GM21825 (cell line): ENCODE measurements around the gene HOXC10.

Experiments
- ATAC-seq: cut with Tn5 transposase; IDR thresholded peaks from one replicate; pipeline ENCODE4 v1.9.1; 2021; ENCODE audit warnings: mild to moderate bottlenecking, moderate library complexity; ENCODE audit not compliant: unreplicated experiment

Gene HOXC10

GRCh38 chr12:54015018-54015931 lies 30.3 kb downstream of the HOXC10 start:
- ATAC-seq = no peak

- no peak for ATAC-seq
These were observed 31.1 kb downstream of the HOXC10 start for GRCh38 chr12:54016051-54016450.

GRCh38 chr12:54016478-54016964 lies 31.6 kb downstream of the HOXC10 start:
- ATAC-seq = no peak

DNA sequence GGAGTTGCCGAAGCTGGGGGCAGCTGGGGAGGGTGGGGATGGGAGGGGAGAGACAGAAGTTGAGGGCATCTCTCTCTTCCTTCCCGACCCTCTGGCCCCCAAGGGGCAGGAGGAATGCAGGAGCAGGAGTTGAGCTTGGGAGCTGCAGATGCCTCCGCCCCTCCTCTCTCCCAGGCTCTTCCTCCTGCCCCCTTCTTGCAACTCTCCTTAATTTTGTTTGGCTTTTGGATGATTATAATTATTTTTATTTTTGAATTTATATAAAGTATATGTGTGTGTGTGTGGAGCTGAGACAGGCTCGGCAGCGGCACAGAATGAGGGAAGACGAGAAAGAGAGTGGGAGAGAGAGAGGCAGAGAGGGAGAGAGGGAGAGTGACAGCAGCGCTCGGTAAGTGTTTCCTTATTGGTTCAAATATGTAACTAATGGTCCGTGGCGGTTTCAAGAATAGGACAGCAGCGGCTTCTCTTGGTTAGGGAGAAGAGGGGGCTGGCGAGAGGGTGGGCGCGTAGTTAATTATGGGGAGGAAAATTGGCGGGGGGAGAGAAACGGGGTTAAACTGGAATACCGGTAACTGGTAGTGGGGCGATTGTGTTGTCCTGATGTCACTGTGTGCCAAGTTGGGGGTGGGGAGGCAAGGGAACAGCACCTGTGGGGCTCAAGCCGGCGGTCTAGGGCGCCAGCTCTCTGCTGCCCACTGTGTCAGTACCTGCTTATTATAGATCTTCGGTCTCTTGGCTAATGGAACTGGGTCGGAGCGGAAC lies 32.3 kb downstream of the HOXC10 start:
- peak; percentile 26 for ATAC-seq

DNA sequence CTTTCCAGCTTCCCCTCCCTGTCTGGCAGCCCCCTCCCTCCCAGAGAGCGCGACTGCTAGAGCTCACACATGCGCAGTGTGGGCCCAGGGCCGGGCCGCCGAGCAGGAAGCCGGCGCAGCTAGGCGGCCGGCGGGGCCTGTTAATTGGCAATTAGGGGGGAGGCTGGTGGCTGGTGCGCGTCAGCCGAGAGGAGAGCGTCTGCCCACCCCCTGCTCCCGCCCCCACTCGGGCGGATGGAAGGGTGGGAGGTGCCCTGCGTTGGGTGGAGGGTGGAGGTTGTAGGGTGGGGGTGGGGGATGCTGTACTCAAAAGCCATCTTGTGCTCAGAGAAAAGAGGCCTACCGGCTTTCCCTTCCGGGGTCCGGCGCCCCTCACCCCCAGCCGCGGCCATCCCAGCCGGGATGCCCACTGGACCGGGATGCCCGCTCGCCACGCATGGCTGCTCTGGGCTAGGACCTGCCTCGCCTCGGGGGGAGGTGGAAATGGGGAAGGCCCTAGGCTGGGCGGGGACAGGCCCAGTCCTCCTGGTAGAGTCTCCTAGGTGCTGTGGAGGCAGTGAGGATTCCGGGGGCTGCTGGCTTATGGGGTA lies 33.0 kb downstream of the HOXC10 start:
- ATAC-seq = peak; percentile 70

DNA sequence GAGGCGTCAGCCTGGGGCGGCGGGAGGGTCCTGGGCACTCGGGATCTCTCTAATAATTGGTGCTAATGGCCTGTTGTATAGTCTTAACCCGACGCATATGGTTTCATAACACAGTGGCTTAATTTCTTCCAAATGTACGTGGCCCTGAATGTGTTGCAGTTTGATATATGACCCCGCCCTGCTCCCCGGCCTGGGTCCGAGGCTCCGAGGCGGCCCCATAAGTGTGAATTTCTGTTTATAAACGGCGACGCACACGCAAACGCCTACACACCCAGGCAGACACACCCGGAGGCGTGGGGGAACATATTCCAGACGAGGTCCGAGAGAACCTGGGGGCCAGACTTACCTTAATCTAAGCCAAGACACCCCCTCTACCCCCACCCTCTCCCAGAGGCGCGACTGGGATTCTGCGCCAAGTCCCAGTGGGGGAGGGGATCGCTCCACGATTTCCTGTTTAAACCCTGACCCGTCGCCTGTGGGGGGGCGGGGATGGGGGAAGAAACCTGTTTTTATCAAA lies 33.6 kb downstream of the HOXC10 start:
- ATAC-seq = no peak

- no peak for ATAC-seq
These were observed 34.3 kb downstream of the HOXC10 start for GRCh38 chr12:54019091-54019811.

DNA sequence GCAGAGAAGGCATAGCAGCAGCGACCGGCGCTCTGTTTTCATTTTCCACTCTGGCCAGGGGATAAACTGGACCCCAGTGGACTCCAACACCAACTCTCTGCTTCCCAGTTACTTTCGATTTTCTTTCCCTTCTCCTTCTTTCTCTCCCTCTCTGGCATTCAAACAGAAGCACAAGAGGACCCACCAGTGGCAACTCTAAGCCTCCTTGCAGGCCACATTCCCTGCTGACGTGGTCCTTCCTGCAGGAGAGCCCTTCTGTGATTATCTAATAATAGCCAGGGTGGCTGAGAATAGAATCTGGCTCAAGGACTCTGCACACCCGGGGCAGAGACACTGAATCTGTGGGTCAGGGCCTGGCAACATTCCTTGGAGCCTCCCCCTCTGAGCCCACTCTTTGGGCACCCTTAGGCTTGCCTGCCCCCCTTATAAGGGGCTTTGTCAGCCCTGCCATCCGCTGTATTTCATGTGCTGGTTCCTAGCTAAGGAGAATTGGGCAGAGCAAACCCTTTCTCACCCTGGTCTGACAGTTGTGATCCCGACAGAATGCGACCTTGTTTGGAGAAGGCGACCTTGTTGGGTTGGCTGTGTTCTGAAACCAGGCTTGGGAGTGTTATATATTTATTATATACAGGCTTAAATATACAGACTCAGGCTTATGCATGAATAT lies 35.1 kb downstream of the HOXC10 start:
- ATAC-seq = no peak

- ATAC-seq = no peak
These were observed 35.9 kb downstream of the HOXC10 start for GRCh38 chr12:54020591-54021405.

GRCh38 chr12:54021432-54022013 lies 36.6 kb downstream of the HOXC10 start:
- no peak for ATAC-seq

DNA sequence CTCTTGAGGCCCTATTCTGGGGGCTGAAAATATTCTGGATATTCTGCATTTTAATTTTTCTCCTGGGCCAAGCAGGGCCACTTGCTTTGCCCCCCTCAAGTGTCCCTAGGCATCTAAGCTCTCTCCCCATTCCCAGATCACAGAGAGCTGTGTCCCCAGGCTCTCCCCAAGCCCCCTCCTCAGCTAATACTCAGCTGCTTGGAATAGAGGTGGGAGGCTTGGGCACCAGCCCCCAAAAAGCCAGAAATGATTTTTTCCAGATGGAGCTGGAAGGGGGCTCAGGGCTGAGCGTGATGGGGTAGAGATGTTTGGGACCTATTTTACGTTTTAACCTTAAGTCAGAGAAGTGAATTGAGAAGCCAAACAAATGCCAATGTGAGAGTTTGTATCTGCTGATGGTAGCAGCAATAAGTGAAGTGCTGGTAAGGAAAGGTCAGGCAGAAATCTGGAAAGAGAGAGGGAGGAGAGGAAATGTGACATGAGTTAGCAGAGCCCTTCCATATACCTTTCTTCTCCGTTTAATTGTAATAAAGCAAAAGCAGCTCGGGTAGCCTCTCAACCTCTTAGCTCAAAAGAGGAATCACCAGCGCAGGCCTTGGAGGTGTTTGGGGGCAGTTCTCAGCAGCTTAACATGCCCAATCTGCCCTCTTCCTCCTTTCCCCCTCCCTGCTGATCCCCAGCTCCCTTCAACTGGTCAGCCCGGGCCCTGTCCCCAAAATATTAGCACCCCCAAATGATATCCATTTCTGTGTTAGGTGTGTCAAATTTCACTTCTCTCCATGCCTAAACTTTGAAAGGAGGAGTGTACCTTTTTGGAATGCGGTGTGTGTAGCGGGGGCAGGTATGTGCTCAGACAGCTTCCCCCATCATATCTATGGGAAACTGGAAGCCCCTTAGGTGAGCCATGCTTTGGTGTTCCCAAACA lies 38.3 kb downstream of the HOXC10 start:
- no peak for ATAC-seq

- ATAC-seq = no peak
These were observed 39.2 kb downstream of the HOXC10 start for GRCh38 chr12:54024127-54024526.

- ATAC-seq = no peak
These were observed 39.8 kb downstream of the HOXC10 start for GRCh38 chr12:54024581-54025305.

DNA sequence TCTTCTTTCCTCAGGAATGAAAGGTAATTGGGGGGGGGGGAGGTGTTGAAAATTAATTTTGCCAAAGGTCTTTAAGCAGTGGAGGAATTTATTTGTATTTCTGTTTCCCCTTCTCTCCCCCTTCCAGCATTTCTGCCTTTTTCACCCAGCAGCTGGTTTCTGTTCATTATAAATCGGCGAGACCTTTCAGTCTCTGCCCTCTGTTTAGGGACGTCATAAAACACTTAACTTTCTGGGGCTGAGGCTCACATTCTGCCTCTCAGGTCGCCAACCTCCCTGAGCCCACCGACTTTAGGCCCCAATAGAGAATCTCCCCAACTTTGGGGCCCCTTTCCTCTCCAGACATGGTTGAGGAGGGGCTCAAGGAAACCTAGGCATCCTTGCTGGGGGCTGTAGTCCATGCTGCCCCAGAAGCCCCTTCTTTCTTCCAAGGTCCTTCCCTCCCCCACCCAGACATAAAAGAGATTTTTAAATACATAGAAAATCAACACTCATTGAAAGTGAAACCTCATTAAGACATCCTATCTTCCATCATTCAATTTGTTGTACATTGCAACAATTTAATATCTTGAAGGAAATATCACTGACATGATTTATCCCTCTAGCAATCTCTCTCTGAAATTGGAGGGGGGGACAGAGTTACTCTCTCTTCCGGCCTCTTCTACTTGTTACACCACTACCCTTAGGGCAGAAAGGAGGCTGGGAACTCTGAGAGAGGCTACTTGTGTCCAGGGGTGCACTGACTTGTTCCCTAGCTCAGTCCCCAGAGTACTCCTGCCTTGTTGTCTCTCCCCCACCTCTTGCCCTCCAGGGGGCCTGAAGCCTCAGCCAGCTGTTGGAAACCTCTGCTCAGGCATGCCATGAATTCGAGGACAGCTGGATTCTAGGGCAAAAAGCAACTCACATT lies 40.8 kb downstream of the HOXC10 start:
- no peak for ATAC-seq

GRCh38 chr12:54026640-54027441 lies 41.9 kb downstream of the HOXC10 start:
- ATAC-seq = no peak
